PC-9 (cell line): Measurements from ENCODE around the gene DUS3L. TPM values are rescaled to one million over a fixed set of nuclear protein-coding genes. Genes with fewer than 3 reads are reported as not detected.
"Not testable (repeated sequence)": the region's sequence is repeated elsewhere in the genome, so short reads cannot be mapped to it uniquely, and the experiment has no call there.

ENCODE experiments used
- BruUV-seq: library from RNA; stranded (reverse); fragments of 400-500 nt; replicated peaks from 2 replicates; lab custom pipeline; 2021; lab: Mats Ljungman, UMichigan
- CTCF ChIA-PET: fragments of 300-600 bp; sonication (Branson Sonifier 250); formaldehyde crosslinking; loops from one replicate; lab custom pipeline; 2022; ENCODE audit warnings: antibody characterized with exemption; lab: Charles Lee
- POLR2A ChIA-PET: fragments of 300-600 bp; sonication (Branson Sonifier 250); formaldehyde crosslinking; loops from one replicate; lab custom pipeline; 2022; ENCODE audit warnings: antibody characterized with exemption; ENCODE audit not compliant: unreplicated experiment; lab: Charles Lee
- DNase-seq, 2 experiments: peaks; one replicate each; pipeline versions ENCODE4 v3.0.0 to v3.0.0-alpha.2; 2015 to 2022; ENCODE audit warnings: mixed read lengths in 1 of 2
- H2AFZ ChIP-seq: fragments of 200-600 bp; sonication (generic); 2 replicates; pipeline ENCODE4 v1.8.1; 2017; ENCODE audit warnings: antibody characterized with exemption
- H3F3A ChIP-seq: fragments of 200-600 bp; sonication (generic); 2 replicates; pipeline ENCODE4 v1.8.1; 2017; ENCODE audit warnings: antibody characterized with exemption, mild to moderate bottlenecking, low read depth; ENCODE audit not compliant: insufficient read depth
- H3K27ac ChIP-seq: fragments of 200-600 bp; sonication (generic); 2 replicates; pipeline ENCODE4 v1.6.1; 2016; ENCODE audit warnings: mixed run types
- H3K27me3 ChIP-seq: fragments of 200-600 bp; sonication (generic); 2 replicates; pipeline ENCODE4 v1.6.1; 2016; ENCODE audit warnings: low read depth, mixed run types; ENCODE audit not compliant: insufficient read depth
- H3K36me3 ChIP-seq: fragments of 200-600 bp; sonication (generic); 2 replicates; pipeline ENCODE4 v1.6.1; 2016; ENCODE audit warnings: low read depth, mixed run types
- H3K4me1 ChIP-seq: fragments of 200-600 bp; sonication (generic); replicated peaks from 2 replicates; pipeline ENCODE4 v1.6.1; 2016; ENCODE audit warnings: mixed run types; ENCODE audit not compliant: insufficient read depth
- H3K4me2 ChIP-seq: fragments of 200-600 bp; sonication (generic); 2 replicates; pipeline ENCODE4 v1.6.1; 2017; ENCODE audit warnings: mixed run types
- H3K4me3 ChIP-seq: fragments of 200-600 bp; sonication (generic); 2 replicates; pipeline ENCODE4 v1.6.1; 2016; ENCODE audit warnings: mixed run types
- H3K79me2 ChIP-seq: fragments of 200-600 bp; sonication (generic); 2 replicates; pipeline ENCODE4 v1.6.1; 2017; ENCODE audit warnings: low read depth, mixed run types
- H3K9me2 ChIP-seq: fragments of 200-600 bp; sonication (generic); 2 replicates; pipeline ENCODE4 v1.8.1; 2017; ENCODE audit warnings: mild to moderate bottlenecking; ENCODE audit not compliant: insufficient read depth
- H3K9me3 ChIP-seq: fragments of 200-600 bp; sonication (generic); 2 replicates; pipeline ENCODE4 v1.8.1; 2016; ENCODE audit warnings: low read depth; ENCODE audit not compliant: insufficient read depth
- H4K20me1 ChIP-seq: fragments of 200-600 bp; sonication (generic); 2 replicates; pipeline ENCODE4 v1.8.1; 2017; ENCODE audit not compliant: insufficient read depth
- CTCF ChIP-seq: fragments of 200-600 bp; sonication (generic); conservative IDR thresholded peaks from 2 replicates; pipeline ENCODE4 v1.6.1; 2017; ENCODE audit warnings: mixed run types, antibody characterized with exemption, mild to moderate bottlenecking, moderate library complexity
- EZH2 ChIP-seq: fragments of 200-600 bp; sonication (generic); IDR thresholded peaks from 2 replicates; pipeline ENCODE4 v1.8.0; 2017; ENCODE audit warnings: antibody characterized with exemption, low read depth
- intact Hi-C: fragments of 100-400 bp; cut with micrococcal nuclease; formaldehyde crosslinking; loops from one replicate; pipeline ENCODE4 v1.10.0; 2022; ENCODE audit not compliant: unreplicated experiment
- total RNA-seq: library from RNA; stranded (reverse); gene quantifications from 2 replicates; pipeline ENCODE4 v1.2.3, GENCODE V29; 2021

Gene DUS3L
- total RNA-seq, 1 experiment from 2014 or later: 27.1 TPM

DNA sequence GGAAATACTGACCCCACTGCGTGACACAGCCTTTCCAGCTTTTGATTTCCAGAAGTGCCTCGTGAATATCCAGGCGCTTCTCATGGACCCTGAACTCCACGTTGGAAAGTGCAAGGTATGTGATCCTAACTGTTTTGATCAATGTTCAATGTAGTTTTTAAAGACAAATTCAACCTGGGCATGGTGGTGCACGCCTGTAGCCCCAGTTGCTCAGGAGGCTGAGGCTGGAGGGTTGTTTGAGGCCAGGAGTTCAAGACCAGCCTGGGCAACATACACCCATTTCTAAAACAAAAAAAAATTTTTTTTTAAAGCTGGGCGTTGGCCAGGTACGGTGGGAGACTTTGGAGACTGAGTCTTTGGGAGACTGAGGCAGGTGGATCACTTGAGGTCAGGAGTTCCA is 39.3 kb downstream of the DUS3L start:
- no peak for TF ChIP-seq EZH2
- no peak for TF ChIP-seq CTCF
- ChIA-PET CTCF (no interaction called here), POLR2A (no interaction called here)
- Histone ChIP-seq H4K20me1 (no peaks in the 10 kb centered on the region), H3K4me3 (no peak overlapping the region), H3K9me2 (no peaks in the 10 kb centered on the region), H3K36me3 (no peaks in the 10 kb centered on the region), H2AFZ (no peak overlapping the region), H3K4me1 (no peaks in the 10 kb centered on the region), H3K9me3 (no peaks in the 10 kb centered on the region), H3F3A (no peaks in the 10 kb centered on the region), H3K27me3 (no peaks in the 10 kb centered on the region), H3K79me2 (no peaks in the 10 kb centered on the region), H3K4me2 (no peak overlapping the region), H3K27ac (no peak overlapping the region)
- no peak for DNase-seq
- no TSS peak for BruUV-seq
- intact Hi-C loops: no loop called here

- Histone ChIP-seq H3F3A (no peaks in the 10 kb centered on the region), H2AFZ (no peak overlapping the region), H3K4me2 (no peak overlapping the region), H3K79me2 (no peaks in the 10 kb centered on the region), H3K27ac (no peak overlapping the region), H3K4me3 (no peak overlapping the region), H3K36me3 (no peaks in the 10 kb centered on the region), H3K9me2 (no peaks in the 10 kb centered on the region), H3K9me3 (no peaks in the 10 kb centered on the region), H4K20me1 (no peaks in the 10 kb centered on the region), H3K27me3 (no peaks in the 10 kb centered on the region), H3K4me1 (no peaks in the 10 kb centered on the region)
- TF ChIP-seq EZH2 (no peak), CTCF (no peak)
- no TSS peak for BruUV-seq
- POLR2A ChIA-PET: no interaction called here
- intact Hi-C loops: no loop called here
- DNase-seq: no peak
- CTCF ChIA-PET: no interaction called here
Observed at GRCh38 chr19:5749505-5749904, 41.5 kb downstream of the DUS3L start.

- DNase-seq, H3K79me2 ChIP-seq, BruUV-seq, H3F3A ChIP-seq, H3K4me1 ChIP-seq, H3K9me2 ChIP-seq, H3K36me3 ChIP-seq, H3K27me3 ChIP-seq, H3K27ac ChIP-seq, H3K4me2 ChIP-seq, H4K20me1 ChIP-seq, intact Hi-C loops, H3K4me3 ChIP-seq, H2AFZ ChIP-seq, H3K9me3 ChIP-seq, POLR2A ChIA-PET: not testable (repeated sequence)
- CTCF ChIA-PET: interaction anchor here (0.6 kb wide), 2 partner anchors 211 to 1181 kb away, joined by 3 to 5 read pairs; no protein-coding TSS in a partner anchor
Observed at GRCh38 chr19:5748920-5749319, 42.0 kb downstream of the DUS3L start.

DNA sequence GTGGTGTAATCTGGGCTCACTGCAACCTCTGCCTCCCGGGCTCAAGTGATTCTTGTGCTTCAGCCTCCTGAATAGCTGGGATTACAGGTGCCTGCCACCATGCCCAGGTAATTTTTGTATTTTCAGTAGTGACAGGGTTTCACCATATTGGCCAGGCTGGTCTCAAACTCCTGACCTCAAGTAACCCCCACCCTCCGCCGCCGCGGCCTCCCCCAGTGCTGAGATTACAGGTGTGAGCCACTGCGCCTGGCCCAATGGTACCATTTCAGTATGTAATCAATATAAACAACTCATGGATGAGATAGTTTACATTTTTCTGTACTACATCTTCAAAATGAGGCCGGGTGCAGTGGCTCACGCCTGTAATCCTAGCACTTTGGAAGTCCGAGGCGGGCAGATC is 46.0 kb downstream of the DUS3L start:
- H3K36me3 ChIP-seq, H3K27ac ChIP-seq, H3K9me2 ChIP-seq, intact Hi-C loops, H3K27me3 ChIP-seq, H3K4me2 ChIP-seq, BruUV-seq, H3K4me3 ChIP-seq, DNase-seq, H3K4me1 ChIP-seq, H3F3A ChIP-seq, CTCF ChIA-PET, H2AFZ ChIP-seq, H3K79me2 ChIP-seq, POLR2A ChIA-PET, H4K20me1 ChIP-seq, H3K9me3 ChIP-seq: not testable (repeated sequence)
